Karpas-422 (cell line): ENCODE data around the gene SOBP. TPM values are rescaled to one million over a fixed set of nuclear protein-coding genes. Genes with fewer than 3 reads are reported as not detected.

Experiments used
- DNase-seq: peaks from one replicate; pipeline ENCODE4 v3.0.0-alpha.2; 2015
- H2AFZ ChIP-seq: fragments of 200-600 bp; sonication (generic); 2 replicates; pipeline ENCODE4 v1.6.1; 2014; ENCODE audit warnings: antibody characterized with exemption, low read length, mixed read lengths
- H3K27ac ChIP-seq: fragments of 200-600 bp; sonication (generic); 2 replicates; pipeline ENCODE4 v1.5.1; 2014; ENCODE audit warnings: mild to moderate bottlenecking, low read length, moderate library complexity
- H3K27me3 ChIP-seq: fragments of 200-600 bp; sonication (generic); 2 replicates; pipeline ENCODE4 v1.6.1; 2014; ENCODE audit warnings: low read length, mixed read lengths
- H3K36me3 ChIP-seq: fragments of 200-600 bp; sonication (generic); 2 replicates; pipeline ENCODE4 v1.6.1; 2014; ENCODE audit warnings: low read length, mixed read lengths; ENCODE audit not compliant: insufficient read depth
- H3K4me1 ChIP-seq: fragments of 200-600 bp; sonication (generic); 2 replicates; pipeline ENCODE4 v1.6.1; 2014; ENCODE audit warnings: mild to moderate bottlenecking, low read length, mixed read lengths
- H3K4me2 ChIP-seq: fragments of 200-600 bp; sonication (generic); 2 replicates; pipeline ENCODE4 v1.6.1; 2014; ENCODE audit warnings: low read length, low read depth, mild to moderate bottlenecking; ENCODE audit not compliant: poor library complexity, severe bottlenecking
- H3K4me3 ChIP-seq: fragments of 200-600 bp; sonication (generic); 2 replicates; pipeline ENCODE4 v1.5.1; 2014; ENCODE audit warnings: mild to moderate bottlenecking, antibody characterized with exemption, low read length, mixed read lengths
- H3K79me2 ChIP-seq: fragments of 200-600 bp; sonication (generic); 2 replicates; pipeline ENCODE4 v1.6.1; 2014; ENCODE audit warnings: mild to moderate bottlenecking, low read length, mixed read lengths
- H3K9ac ChIP-seq: fragments of 200-600 bp; sonication (generic); 2 replicates; pipeline ENCODE4 v1.6.0; 2014; ENCODE audit warnings: low read length
- H3K9me2 ChIP-seq: fragments of 200-600 bp; sonication (generic), shearing (Covaris generic); replicated peaks from 2 replicates; pipeline ENCODE4 v1.6.0; 2014; ENCODE audit warnings: mild to moderate bottlenecking, low read length, moderate library complexity; ENCODE audit not compliant: insufficient read depth
- H3K9me3 ChIP-seq: fragments of 300-700, 200-600 bp; sonication (generic); 2 replicates; pipeline ENCODE4 v1.6.1; 2014; ENCODE audit warnings: low read length, mixed read lengths
- H4K20me1 ChIP-seq: fragments of 200-600 bp; sonication (generic); 2 replicates; pipeline ENCODE4 v1.6.1; 2014; ENCODE audit warnings: mild to moderate bottlenecking, antibody characterized with exemption, low read length, low read depth; ENCODE audit not compliant: insufficient read depth
- total RNA-seq: library from RNA; depleted of rRNA; stranded (reverse); fragments of >200 nt; shearing (Covaris generic); gene quantifications from 2 replicates; pipeline ENCODE4 v1.2.3, GENCODE V29; 2014; ENCODE audit warnings: low replicate concordance

The SOBP gene
- total RNA-seq, 1 experiment from 2014 or later: 17.8 TPM

GRCh38 chr6:107662333-107662732 is 172.4 kb downstream of the SOBP start:
- Histone ChIP-seq H4K20me1 (no peaks in the 10 kb centered on the region), H2AFZ (no peak overlapping the region), H3K4me3 (no peak overlapping the region), H3K4me1 (peaks cover 35% of the 10 kb centered on the region), H3K9me3 (no peaks in the 10 kb centered on the region), H3K4me2 (no peak overlapping the region), H3K36me3 (no peaks in the 10 kb centered on the region), H3K27me3 (no peaks in the 10 kb centered on the region), H3K27ac (no peak overlapping the region), H3K9me2 (no peaks in the 10 kb centered on the region), H3K9ac (no peak overlapping the region), H3K79me2 (0 out of 2 replicates have a peak, but pooled peaks cover 3% of the 10 kb centered on the region)
- no peak for DNase-seq

- no peak for DNase-seq
- no peak overlapping the region for H2AFZ ChIP-seq
- H3K4me1 ChIP-seq: peaks cover 35% of the 10 kb centered on the region
- no peaks in the 10 kb centered on the region for H3K9me2 ChIP-seq
- H3K27ac ChIP-seq: no peak overlapping the region
- no peak overlapping the region for H3K4me3 ChIP-seq
- H3K79me2 ChIP-seq: 0 out of 2 replicates have a peak, but pooled peaks cover 3% of the 10 kb centered on the region
- no peaks in the 10 kb centered on the region for H3K36me3 ChIP-seq
- H4K20me1 ChIP-seq: no peaks in the 10 kb centered on the region
- H3K9ac ChIP-seq: no peak overlapping the region
- no peak overlapping the region for H3K4me2 ChIP-seq
- H3K9me3 ChIP-seq: no peaks in the 10 kb centered on the region
- no peaks in the 10 kb centered on the region for H3K27me3 ChIP-seq
Observed at GRCh38 chr6:107663308-107663707, 173.4 kb downstream of the SOBP start.

GRCh38 chr6:107665382-107665781 is 175.5 kb downstream of the SOBP start:
- no peaks in the 10 kb centered on the region for H3K36me3 ChIP-seq
- H3K79me2 ChIP-seq: no peaks in the 10 kb centered on the region
- H3K27ac ChIP-seq: no peak overlapping the region
- H4K20me1 ChIP-seq: no peaks in the 10 kb centered on the region
- H2AFZ ChIP-seq: no peak overlapping the region
- no peak overlapping the region for H3K4me2 ChIP-seq
- no peaks in the 10 kb centered on the region for H3K9me3 ChIP-seq
- no peaks in the 10 kb centered on the region for H3K9me2 ChIP-seq
- peaks cover 24% of the 10 kb centered on the region for H3K4me1 ChIP-seq
- H3K9ac ChIP-seq: no peak overlapping the region
- H3K4me3 ChIP-seq: no peak overlapping the region
- H3K27me3 ChIP-seq: no peaks in the 10 kb centered on the region
- no peak for DNase-seq

GRCh38 chr6:107666084-107666980 is 176.4 kb downstream of the SOBP start:
- Histone ChIP-seq H3K27ac (no peak overlapping the region), H3K4me1 (peaks cover 31% of the 10 kb centered on the region), H3K9me3 (no peaks in the 10 kb centered on the region), H3K36me3 (no peaks in the 10 kb centered on the region), H3K9me2 (no peaks in the 10 kb centered on the region), H3K4me2 (no peak overlapping the region), H2AFZ (no peak overlapping the region), H3K79me2 (no peaks in the 10 kb centered on the region), H4K20me1 (no peaks in the 10 kb centered on the region), H3K27me3 (no peaks in the 10 kb centered on the region), H3K4me3 (no peak overlapping the region), H3K9ac (no peak overlapping the region)
- no peak for DNase-seq

- H3K79me2 ChIP-seq: no peaks in the 10 kb centered on the region
- no peaks in the 10 kb centered on the region for H4K20me1 ChIP-seq
- no peaks in the 10 kb centered on the region for H3K27me3 ChIP-seq
- H3K9ac ChIP-seq: no peak overlapping the region
- H3K36me3 ChIP-seq: no peaks in the 10 kb centered on the region
- DNase-seq: no peak
- H3K9me2 ChIP-seq: no peaks in the 10 kb centered on the region
- peak overlapping the region; percentile 34 for H3K4me2 ChIP-seq
- no peak overlapping the region for H2AFZ ChIP-seq
- H3K4me1 ChIP-seq: peaks cover 31% of the 10 kb centered on the region
- H3K27ac ChIP-seq: no peak overlapping the region
- H3K9me3 ChIP-seq: no peaks in the 10 kb centered on the region
- H3K4me3 ChIP-seq: no peak overlapping the region
Observed at GRCh38 chr6:107666981-107667601, 177.2 kb downstream of the SOBP start.

- H3K27ac ChIP-seq: 0 out of 2 replicates have a peak overlapping the region, but pooled peaks have one; percentile 2
- peaks cover 31% of the 10 kb centered on the region for H3K4me1 ChIP-seq
- no peaks in the 10 kb centered on the region for H3K27me3 ChIP-seq
- peak; percentile 79 for DNase-seq
- no peaks in the 10 kb centered on the region for H3K9me2 ChIP-seq
- no peak overlapping the region for H3K9ac ChIP-seq
- no peak overlapping the region for H3K4me3 ChIP-seq
- H3K79me2 ChIP-seq: no peaks in the 10 kb centered on the region
- H3K9me3 ChIP-seq: no peaks in the 10 kb centered on the region
- no peak overlapping the region for H2AFZ ChIP-seq
- H3K4me2 ChIP-seq: peak overlapping the region; percentile 34
- no peaks in the 10 kb centered on the region for H3K36me3 ChIP-seq
- no peaks in the 10 kb centered on the region for H4K20me1 ChIP-seq
Observed at GRCh38 chr6:107667790-107668189, 177.9 kb downstream of the SOBP start.

GRCh38 chr6:107668743-107669474 is 179.0 kb downstream of the SOBP start:
- no peak overlapping the region for H3K4me2 ChIP-seq
- H2AFZ ChIP-seq: no peak overlapping the region
- DNase-seq: no peak

GRCh38 chr6:107670792-107671199 is 180.9 kb downstream of the SOBP start:
- H3K36me3 ChIP-seq: no peaks in the 10 kb centered on the region
- no peaks in the 10 kb centered on the region for H4K20me1 ChIP-seq
- H3K4me2 ChIP-seq: no peak overlapping the region
- H2AFZ ChIP-seq: no peak overlapping the region
- H3K27me3 ChIP-seq: no peaks in the 10 kb centered on the region
- peaks cover 37% of the 10 kb centered on the region for H3K4me1 ChIP-seq
- H3K9ac ChIP-seq: no peak overlapping the region
- no peak overlapping the region for H3K4me3 ChIP-seq
- no peaks in the 10 kb centered on the region for H3K9me2 ChIP-seq
- peak; percentile 53 for DNase-seq
- H3K79me2 ChIP-seq: no peaks in the 10 kb centered on the region
- no peaks in the 10 kb centered on the region for H3K9me3 ChIP-seq
- no peak overlapping the region for H3K27ac ChIP-seq

More at GRCh38 chr6:107668743-107669474, 179.0 kb downstream of the SOBP start:
- Histone ChIP-seq H4K20me1 (no peaks in the 10 kb centered on the region), H3K4me1 (peaks cover 31% of the 10 kb centered on the region), H3K4me3 (no peak overlapping the region), H3K9me3 (no peaks in the 10 kb centered on the region), H3K36me3 (no peaks in the 10 kb centered on the region), H3K27me3 (no peaks in the 10 kb centered on the region), H3K27ac (no peak overlapping the region), H3K79me2 (no peaks in the 10 kb centered on the region), H3K9ac (no peak overlapping the region), H3K9me2 (no peaks in the 10 kb centered on the region)
